ENCODE results near the gene POLR3G. TPM values are rescaled to one million over a fixed set of nuclear protein-coding genes. Genes with fewer than 3 reads are reported as not detected.

The POLR3G gene
- total RNA-seq, 1 donor from 2014 or later = 5.9 TPM

DNA sequence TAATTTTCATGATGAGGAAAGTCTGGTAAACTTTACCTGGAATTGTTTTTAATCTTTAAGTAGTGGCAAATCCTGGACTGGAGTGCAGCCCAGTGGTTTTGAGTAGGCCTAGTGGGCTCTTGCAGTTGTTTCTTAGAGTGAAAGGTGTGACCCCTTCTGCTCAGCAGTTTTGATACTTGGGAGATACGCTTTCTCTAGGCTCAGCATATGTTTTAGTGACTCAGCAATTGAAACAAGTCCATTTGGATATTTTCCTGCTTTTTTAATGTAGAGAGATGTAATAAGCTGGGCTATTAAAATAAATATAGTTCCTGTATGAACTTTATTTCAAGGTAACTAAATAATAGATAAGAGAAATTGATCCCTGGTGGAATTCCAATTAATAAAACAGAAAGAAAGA is 6.0 kb downstream of the POLR3G start:
- Mint-ChIP-seq H3K27me3 (ENCODE audit: unreplicated experiment) (no peaks in the 10 kb centered on the region), H3K9me3 (ENCODE audit: unreplicated experiment) (no peaks in the 10 kb centered on the region), H3K4me1 (ENCODE audit: unreplicated experiment) (peaks cover 14% of the 10 kb centered on the region), H3K27ac (ENCODE audit: unreplicated experiment) (no peak overlapping the region), H3K4me3 (ENCODE audit: unreplicated experiment) (no peak overlapping the region), H3K36me3 (ENCODE audit: low read depth, unreplicated experiment) (no peaks in the 10 kb centered on the region)
- TF ChIP-seq, protein P1, sequence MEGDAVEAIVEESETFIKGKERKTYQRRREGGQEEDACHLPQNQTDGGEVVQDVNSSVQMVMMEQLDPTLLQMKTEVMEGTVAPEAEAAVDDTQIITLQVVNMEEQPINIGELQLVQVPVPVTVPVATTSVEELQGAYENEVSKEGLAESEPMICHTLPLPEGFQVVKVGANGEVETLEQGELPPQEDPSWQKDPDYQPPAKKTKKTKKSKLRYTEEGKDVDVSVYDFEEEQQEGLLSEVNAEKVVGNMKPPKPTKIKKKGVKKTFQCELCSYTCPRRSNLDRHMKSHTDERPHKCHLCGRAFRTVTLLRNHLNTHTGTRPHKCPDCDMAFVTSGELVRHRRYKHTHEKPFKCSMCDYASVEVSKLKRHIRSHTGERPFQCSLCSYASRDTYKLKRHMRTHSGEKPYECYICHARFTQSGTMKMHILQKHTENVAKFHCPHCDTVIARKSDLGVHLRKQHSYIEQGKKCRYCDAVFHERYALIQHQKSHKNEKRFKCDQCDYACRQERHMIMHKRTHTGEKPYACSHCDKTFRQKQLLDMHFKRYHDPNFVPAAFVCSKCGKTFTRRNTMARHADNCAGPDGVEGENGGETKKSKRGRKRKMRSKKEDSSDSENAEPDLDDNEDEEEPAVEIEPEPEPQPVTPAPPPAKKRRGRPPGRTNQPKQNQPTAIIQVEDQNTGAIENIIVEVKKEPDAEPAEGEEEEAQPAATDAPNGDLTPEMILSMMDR (IDR thresholded peaks at IDR 0.05; ENCODE audit: unreplicated experiment) = no peak
- no peak for DNase-seq (ENCODE audit: low spot score)

DNA sequence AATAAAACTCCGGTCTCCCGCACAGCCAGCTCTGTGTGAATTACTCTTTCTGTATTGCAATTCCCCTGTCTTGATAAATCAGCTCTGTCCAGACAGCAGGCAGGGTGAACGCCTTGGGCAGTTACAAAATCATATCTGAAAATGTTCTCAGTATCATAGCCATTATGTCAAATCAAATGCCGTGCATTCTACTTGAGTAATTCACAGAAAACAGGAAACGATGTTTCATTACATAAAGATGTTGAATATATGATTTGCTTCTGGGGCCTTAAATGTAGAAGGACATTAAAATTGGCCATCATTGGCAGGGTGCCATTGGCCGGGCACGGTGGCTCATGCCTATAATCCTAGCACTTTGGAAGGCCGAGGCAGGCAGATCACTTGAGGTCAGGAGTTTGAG is 8.5 kb downstream of the POLR3G start:
- no peak for DNase-seq (ENCODE audit: low spot score)
- H3K9me3 Mint-ChIP-seq (ENCODE audit: unreplicated experiment) = no peaks in the 10 kb centered on the region
- TF ChIP-seq, protein P1 (IDR thresholded peaks at IDR 0.05; ENCODE audit: unreplicated experiment) = no peak
- no peaks in the 10 kb centered on the region for H3K4me1 Mint-ChIP-seq (ENCODE audit: unreplicated experiment)
- H3K36me3 Mint-ChIP-seq (ENCODE audit: low read depth, unreplicated experiment) = no peaks in the 10 kb centered on the region
- H3K27ac Mint-ChIP-seq (ENCODE audit: unreplicated experiment) = no peak overlapping the region
- H3K4me3 Mint-ChIP-seq (ENCODE audit: unreplicated experiment) = no peak overlapping the region
- H3K27me3 Mint-ChIP-seq (ENCODE audit: unreplicated experiment) = peaks cover 3% of the 10 kb centered on the region

DNA sequence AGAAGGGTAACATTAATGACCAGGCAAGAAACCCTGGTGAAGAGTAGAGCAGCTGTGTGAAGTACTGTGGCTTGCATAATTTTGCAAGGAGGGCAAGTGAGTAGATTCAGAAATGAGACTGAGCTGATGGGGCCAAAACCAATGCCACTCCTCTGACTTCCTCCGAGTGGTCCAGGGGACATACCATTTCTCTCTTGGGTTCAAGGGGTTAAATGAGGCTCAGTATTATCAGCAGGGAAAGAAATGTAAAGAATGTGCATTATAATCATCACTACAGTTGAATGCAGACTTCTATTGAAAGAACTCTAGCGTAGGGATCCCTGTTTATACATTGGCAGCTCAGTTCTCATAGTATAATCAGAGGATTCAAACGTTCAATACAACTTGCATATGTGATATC is 9.9 kb downstream of the POLR3G start:
- H3K36me3 Mint-ChIP-seq (ENCODE audit: low read depth, unreplicated experiment) = no peaks in the 10 kb centered on the region
- H3K27ac Mint-ChIP-seq (ENCODE audit: unreplicated experiment) = no peak overlapping the region
- no peaks in the 10 kb centered on the region for H3K4me1 Mint-ChIP-seq (ENCODE audit: unreplicated experiment)
- H3K9me3 Mint-ChIP-seq (ENCODE audit: unreplicated experiment) = no peaks in the 10 kb centered on the region
- TF ChIP-seq, protein P1 (IDR thresholded peaks at IDR 0.05; ENCODE audit: unreplicated experiment) = no peak
- DNase-seq (ENCODE audit: low spot score) = no peak
- H3K27me3 Mint-ChIP-seq (ENCODE audit: unreplicated experiment) = peaks cover 3% of the 10 kb centered on the region
- no peak overlapping the region for H3K4me3 Mint-ChIP-seq (ENCODE audit: unreplicated experiment)

DNA sequence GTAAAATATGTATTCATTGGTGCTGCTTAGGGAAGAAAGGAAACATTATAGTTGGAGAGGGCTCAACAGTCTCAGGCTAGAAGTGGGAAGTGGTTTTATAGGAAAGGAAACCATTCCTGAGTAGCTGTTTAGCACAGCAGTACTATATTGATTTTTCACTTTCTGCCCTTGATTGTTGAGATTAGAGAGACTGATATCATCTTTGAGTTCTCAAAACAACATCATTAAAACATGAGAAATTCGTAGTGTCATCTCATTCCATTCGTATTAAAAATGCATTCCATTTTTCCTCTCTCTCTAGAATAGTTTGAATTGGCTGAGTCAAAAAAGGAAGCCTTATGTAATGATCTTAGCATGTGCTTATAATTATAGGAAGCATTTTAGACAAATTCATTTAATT is 14.1 kb downstream of the POLR3G start:
- H3K9me3 Mint-ChIP-seq (ENCODE audit: unreplicated experiment) = no peaks in the 10 kb centered on the region
- peaks cover 3% of the 10 kb centered on the region for H3K27me3 Mint-ChIP-seq (ENCODE audit: unreplicated experiment)
- TF ChIP-seq, protein P1 (IDR thresholded peaks at IDR 0.05; ENCODE audit: unreplicated experiment) = no peak
- no peak for DNase-seq (ENCODE audit: low spot score)
- H3K4me1 Mint-ChIP-seq (ENCODE audit: unreplicated experiment) = no peaks in the 10 kb centered on the region
- H3K4me3 Mint-ChIP-seq (ENCODE audit: unreplicated experiment) = no peak overlapping the region
- H3K36me3 Mint-ChIP-seq (ENCODE audit: low read depth, unreplicated experiment) = no peaks in the 10 kb centered on the region
- H3K27ac Mint-ChIP-seq (ENCODE audit: unreplicated experiment) = no peak overlapping the region

DNA sequence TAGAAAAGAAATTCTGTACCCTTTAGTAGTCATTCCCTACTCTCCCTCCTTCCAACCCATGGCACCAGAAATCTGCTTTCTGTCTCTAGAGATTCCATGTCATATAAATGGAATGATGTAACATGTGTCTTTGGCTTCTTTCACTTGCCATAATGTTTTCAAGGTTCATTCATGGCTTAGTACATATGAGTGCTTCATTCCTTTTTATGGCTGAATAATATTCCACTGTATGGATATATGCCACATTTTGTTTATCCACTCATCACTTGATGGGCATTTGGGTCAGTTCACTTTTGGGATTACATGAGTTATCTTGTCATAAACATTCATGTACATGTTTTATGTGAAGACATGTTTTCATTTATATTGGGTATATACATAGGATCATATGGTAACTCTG is 19.4 kb downstream of the POLR3G start:
- TF ChIP-seq, protein P1 (IDR thresholded peaks at IDR 0.05; ENCODE audit: unreplicated experiment) = no peak
- Mint-ChIP-seq H3K27ac (ENCODE audit: unreplicated experiment) (no peak overlapping the region), H3K36me3 (ENCODE audit: low read depth, unreplicated experiment) (no peaks in the 10 kb centered on the region)

More for the DNA sequence above, 19.4 kb downstream of the POLR3G start:
- Mint-ChIP-seq H3K4me3 (ENCODE audit: unreplicated experiment) (no peak overlapping the region), H3K4me1 (ENCODE audit: unreplicated experiment) (no peaks in the 10 kb centered on the region), H3K9me3 (ENCODE audit: unreplicated experiment) (no peaks in the 10 kb centered on the region), H3K27me3 (ENCODE audit: unreplicated experiment) (no peaks in the 10 kb centered on the region)
- no peak for DNase-seq (ENCODE audit: low spot score)

Data from endothelial cell (in vitro differentiated cells).